Parathyroid adenoma (tissue), 2 donors: ENCODE data around the gene HNRNPLL.
"Not testable (repeated sequence)": the region's sequence is repeated elsewhere in the genome, so short reads cannot be mapped to it uniquely, and the experiment has no call there.

Experiments used
- H2AFZ ChIP-seq: fragments of 300-600 bp; sonication (generic); one replicate; pipeline ENCODE4 v1.7.0; 2017; ENCODE audit warnings: antibody characterized with exemption, mild to moderate bottlenecking
- H3K27ac ChIP-seq: fragments of 300-600 bp; sonication (generic); one replicate; pipeline ENCODE4 v1.7.0; 2017
- H3K27me3 ChIP-seq: fragments of 300-600 bp; sonication (generic); one replicate; pipeline ENCODE4 v1.7.0; 2017; ENCODE audit warnings: low read length; ENCODE audit not compliant: control insufficient read depth, insufficient read depth
- H3K36me3 ChIP-seq: fragments of 300-600 bp; sonication (generic); one replicate; pipeline ENCODE4 v1.7.0; 2017; ENCODE audit warnings: low read length; ENCODE audit not compliant: control insufficient read depth, insufficient read depth
- H3K4me1 ChIP-seq: fragments of 300-600 bp; sonication (generic); one replicate; pipeline ENCODE4 v1.7.0; 2017; ENCODE audit warnings: control low read depth
- H3K4me2 ChIP-seq: fragments of 300-600 bp; sonication (generic); one replicate; pipeline ENCODE4 v1.7.0; 2017; ENCODE audit warnings: low read length
- H3K4me3 ChIP-seq: fragments of 300-600 bp; sonication (generic); one replicate; pipeline ENCODE4 v1.7.0; 2017; ENCODE audit warnings: low read depth, low read length
- H3K79me2 ChIP-seq: fragments of 300-600 bp; sonication (generic); one replicate; pipeline ENCODE4 v1.7.0; 2017; ENCODE audit warnings: control low read depth
- H3K9ac ChIP-seq: fragments of 300-600 bp; sonication (generic); one replicate; pipeline ENCODE4 v1.7.0; 2017; ENCODE audit warnings: mild to moderate bottlenecking
- H3K9me3 ChIP-seq: fragments of 300-600 bp; sonication (generic); one replicate; pipeline ENCODE4 v1.7.0; 2017; ENCODE audit warnings: low read length; ENCODE audit not compliant: control insufficient read depth
- CTCF ChIP-seq: fragments of 300-600 bp; sonication (generic); IDR thresholded peaks from one replicate; pipeline ENCODE4 v1.7.0; 2017; ENCODE audit warnings: antibody characterized with exemption, mild to moderate bottlenecking
- donor health status: primary hyperparathyroidism.

Gene HNRNPLL

DNA sequence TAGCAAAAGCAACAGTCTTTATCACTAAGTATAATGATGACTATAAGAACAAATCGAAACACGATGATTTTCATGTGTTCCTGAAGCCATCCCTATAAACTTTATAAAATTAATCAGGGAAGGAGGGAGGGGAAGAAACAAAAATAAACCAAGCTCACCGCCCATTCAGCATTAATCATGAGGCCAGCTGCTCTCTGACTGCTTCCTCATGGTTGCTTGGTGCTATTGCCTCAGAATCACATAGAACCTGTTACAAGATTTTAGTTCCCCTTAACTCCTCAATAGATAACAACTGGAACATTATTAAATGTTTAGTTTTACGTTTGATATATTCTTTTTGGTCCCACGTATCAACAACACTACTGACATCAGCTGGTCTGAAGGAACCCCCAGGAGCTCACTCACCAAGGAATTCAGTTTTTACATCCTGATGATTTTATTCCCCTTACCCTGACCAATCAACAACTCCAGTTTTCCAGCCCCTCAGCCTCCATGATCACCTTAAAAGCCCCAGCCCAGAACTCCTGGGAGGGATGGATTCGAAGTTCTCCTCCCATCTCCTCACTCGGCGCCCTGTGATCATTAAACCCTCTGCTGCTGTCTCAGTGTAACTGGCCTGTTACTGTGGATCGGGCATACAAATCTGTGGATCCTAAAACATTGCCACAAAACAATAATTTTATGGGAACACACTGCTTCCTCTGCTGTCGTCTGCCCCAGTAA lies 10.6 kb upstream of the HNRNPLL start:
- no peaks in the 10 kb centered on the region for H3K79me2 ChIP-seq
- no peak for TF ChIP-seq CTCF
- H3K9ac ChIP-seq = no peak overlapping the region
- no peaks in the 10 kb centered on the region for H3K9me3 ChIP-seq
- no peak overlapping the region for H2AFZ ChIP-seq
- H3K4me1 ChIP-seq = no peaks in the 10 kb centered on the region
- H3K27me3 ChIP-seq = no peaks in the 10 kb centered on the region
- no peaks in the 10 kb centered on the region for H3K36me3 ChIP-seq
- no peak overlapping the region for H3K27ac ChIP-seq
- no peak overlapping the region for H3K4me3 ChIP-seq
- no peak overlapping the region for H3K4me2 ChIP-seq

GRCh38 chr2:38610851-38611801 lies 8.4 kb upstream of the HNRNPLL start:
- Histone ChIP-seq H3K4me2 (no peak overlapping the region), H3K36me3 (no peaks in the 10 kb centered on the region), H3K4me1 (no peaks in the 10 kb centered on the region), H3K4me3 (no peak overlapping the region), H2AFZ (no peak overlapping the region), H3K9me3 (no peaks in the 10 kb centered on the region), H3K9ac (no peak overlapping the region), H3K27me3 (no peaks in the 10 kb centered on the region), H3K27ac (no peak overlapping the region), H3K79me2 (no peaks in the 10 kb centered on the region)
- no peak for TF ChIP-seq CTCF

- not testable (repeated sequence) for H3K9ac ChIP-seq, H3K36me3 ChIP-seq, H3K27me3 ChIP-seq, H3K9me3 ChIP-seq, H3K4me3 ChIP-seq, H3K27ac ChIP-seq, H2AFZ ChIP-seq, H3K79me2 ChIP-seq, H3K4me1 ChIP-seq, H3K4me2 ChIP-seq
Observed at GRCh38 chr2:38609246-38609645, 6.5 kb upstream of the HNRNPLL start.

GRCh38 chr2:38608755-38609154 lies 6.0 kb upstream of the HNRNPLL start:
- H3K9ac ChIP-seq = no peak overlapping the region
- peaks cover under 1% of the 10 kb centered on the region for H3K4me1 ChIP-seq
- no peaks in the 10 kb centered on the region for H3K79me2 ChIP-seq
- H3K4me3 ChIP-seq = no peak overlapping the region
- no peak for TF ChIP-seq CTCF
- no peak overlapping the region for H3K27ac ChIP-seq
- no peaks in the 10 kb centered on the region for H3K27me3 ChIP-seq
- no peaks in the 10 kb centered on the region for H3K9me3 ChIP-seq
- no peaks in the 10 kb centered on the region for H3K36me3 ChIP-seq
- no peak overlapping the region for H2AFZ ChIP-seq
- H3K4me2 ChIP-seq = no peak overlapping the region

GRCh38 chr2:38605298-38605830 lies 2.6 kb upstream of the HNRNPLL start:
- TF ChIP-seq CTCF = no peak
- Histone ChIP-seq H3K27ac (no peak overlapping the region), H3K9me3 (no peaks in the 10 kb centered on the region), H3K36me3 (no peaks in the 10 kb centered on the region), H3K9ac (no peak overlapping the region), H3K27me3 (no peaks in the 10 kb centered on the region), H3K4me2 (no peak overlapping the region), H3K79me2 (peaks cover 2% of the 10 kb centered on the region), H3K4me3 (no peak overlapping the region), H3K4me1 (peaks cover 8% of the 10 kb centered on the region), H2AFZ (no peak overlapping the region)
